ENCODE data around the gene PDE4B.

DNA sequence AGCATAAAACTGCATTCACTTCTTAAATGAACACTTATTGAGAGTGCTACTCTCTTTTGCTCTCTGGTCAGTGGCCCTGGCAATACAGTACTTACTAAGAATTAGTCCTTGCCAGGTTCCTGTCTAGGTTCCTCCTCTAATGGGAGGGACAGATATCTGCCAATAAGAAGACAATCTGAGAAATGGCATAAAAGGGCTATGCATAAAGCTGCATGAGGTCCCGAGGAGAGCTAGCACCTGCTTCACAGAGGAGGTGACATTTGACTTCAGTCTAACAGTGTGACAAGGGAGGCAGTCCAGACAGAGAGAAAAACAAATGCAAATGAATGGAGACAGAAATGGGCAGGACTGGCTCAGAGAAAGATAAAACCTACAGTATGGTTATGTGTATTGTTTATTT, 384.1 kb downstream of the PDE4B start:
- TF ChIP-seq, protein P1, sequence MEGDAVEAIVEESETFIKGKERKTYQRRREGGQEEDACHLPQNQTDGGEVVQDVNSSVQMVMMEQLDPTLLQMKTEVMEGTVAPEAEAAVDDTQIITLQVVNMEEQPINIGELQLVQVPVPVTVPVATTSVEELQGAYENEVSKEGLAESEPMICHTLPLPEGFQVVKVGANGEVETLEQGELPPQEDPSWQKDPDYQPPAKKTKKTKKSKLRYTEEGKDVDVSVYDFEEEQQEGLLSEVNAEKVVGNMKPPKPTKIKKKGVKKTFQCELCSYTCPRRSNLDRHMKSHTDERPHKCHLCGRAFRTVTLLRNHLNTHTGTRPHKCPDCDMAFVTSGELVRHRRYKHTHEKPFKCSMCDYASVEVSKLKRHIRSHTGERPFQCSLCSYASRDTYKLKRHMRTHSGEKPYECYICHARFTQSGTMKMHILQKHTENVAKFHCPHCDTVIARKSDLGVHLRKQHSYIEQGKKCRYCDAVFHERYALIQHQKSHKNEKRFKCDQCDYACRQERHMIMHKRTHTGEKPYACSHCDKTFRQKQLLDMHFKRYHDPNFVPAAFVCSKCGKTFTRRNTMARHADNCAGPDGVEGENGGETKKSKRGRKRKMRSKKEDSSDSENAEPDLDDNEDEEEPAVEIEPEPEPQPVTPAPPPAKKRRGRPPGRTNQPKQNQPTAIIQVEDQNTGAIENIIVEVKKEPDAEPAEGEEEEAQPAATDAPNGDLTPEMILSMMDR (IDR thresholded peaks at IDR 0.05) = no peak
- TF ChIP-seq POLR2A (IDR thresholded peaks at IDR 0.05) = no peak
